Tibial nerve (tissue), 4 donors: ENCODE measurements around the gene PPM1H. TPM values are rescaled to one million over a fixed set of nuclear protein-coding genes. Genes with fewer than 3 reads are reported as not detected.

Experiments
- DNase-seq, 2 donors: peaks; one replicate each; pipeline ENCODE4 v3.0.0-alpha.2; 2019; ENCODE audit warnings: low spot score in 2 of 2
- H3K27ac ChIP-seq, 4 donors: fragments of 200-600 bp; sonication (generic) in 3 of 4; one replicate each; pipeline ENCODE4 v1.5.1; 2017 to 2019; ENCODE audit warnings: mild to moderate bottlenecking in 1 of 4
- H3K27me3 ChIP-seq, 2 donors: fragments of 200-600 bp; sonication (generic) in 1 of 2; one replicate each; pipeline versions ENCODE4 v1.5.1 to v1.6.0; 2017 to 2019
- H3K36me3 ChIP-seq, 3 donors: fragments of 200-600 bp; sonication (generic); one replicate each; pipeline ENCODE4 v1.5.1; 2018 to 2019
- H3K4me1 ChIP-seq, 4 donors: fragments of 200-600 bp; sonication (generic) in 3 of 4; one replicate each; pipeline ENCODE4 v1.5.1; 2017 to 2019
- H3K4me3 ChIP-seq, 4 donors: fragments of 200-600 bp; sonication (generic) in 3 of 4; one replicate each; pipeline ENCODE4 v1.5.1; 2017 to 2019; ENCODE audit warnings: mild to moderate bottlenecking in 1 of 4, moderate library complexity in 1 of 4
- H3K9me3 ChIP-seq, 4 donors: fragments of 200-600 bp; sonication (generic) in 3 of 4; one replicate each; pipeline ENCODE4 v1.5.1; 2017 to 2019
- CTCF ChIP-seq, 5 experiments: fragments of 200-600 bp in 3 of 5; fragments of 450-650 bp in 2 of 5; sonication (generic) in 3 of 5; IDR thresholded peaks; one replicate each; pipeline ENCODE4 v1.5.1; 2016 to 2019; ENCODE audit warnings: antibody characterized with exemption in 5 of 5, mild to moderate bottlenecking in 3 of 5, moderate library complexity in 2 of 5
- EP300 ChIP-seq, 2 donors: sonication (generic); formaldehyde crosslinking; IDR thresholded peaks; one replicate each; pipeline ENCODE4 v1.6.1; 2017; ENCODE audit warnings: antibody characterized with exemption in 2 of 2, mild to moderate bottlenecking in 1 of 2
- POLR2A ChIP-seq, 2 donors: fragments of 450-650 bp; IDR thresholded peaks; one replicate each; pipeline ENCODE4 v1.6.1; 2017; ENCODE audit warnings: antibody characterized with exemption in 2 of 2, mild to moderate bottlenecking in 2 of 2, moderate library complexity in 2 of 2
- WGBS, 2 donors: methylation state at CpG; one replicate each; pipeline ENCODE4 v1.1.5; 2018; 5-methylcytosine and 5-hydroxymethylcytosine counted together
- small RNA-seq: library from RNA; depleted of rRNA; stranded (forward); fragments of <200 nt; gene quantifications from one replicate; pipeline ENCODE3, GENCODE V24; 2016
- total RNA-seq, 4 donors: library from RNA; depleted of rRNA; stranded (reverse); fragments of >200 nt; gene quantifications; one replicate each; pipeline ENCODE4 v1.1.0, GENCODE V29; 2016

PPM1H gene
- total RNA-seq, 4 donors from 2014 or later, result 0.78 to 2.6 (median 1.3) TPM

- DNase-seq, result no peak
- TF ChIP-seq EP300 (IDR thresholded peaks at IDR 0.05) (no peak), POLR2A (IDR thresholded peaks at IDR 0.05) (no peak), CTCF (IDR thresholded peaks at IDR 0.05) (no peak)
- no peaks in the 10 kb centered on the region for H3K9me3 ChIP-seq
- no peak overlapping the region for H3K4me3 ChIP-seq
- H3K36me3 ChIP-seq, result no peaks in the 10 kb centered on the region
- peaks cover 0 to 15% (median 8%) of the 10 kb centered on the region in 4 donors for H3K4me1 ChIP-seq
- H3K27ac ChIP-seq, result no peak overlapping the region
- H3K27me3 ChIP-seq, result no peaks in the 10 kb centered on the region
- WGBS, 2 donors, result 85% methylated on average over 5 of the region's 5 CpGs
These were observed 335.0 kb downstream of the PPM1H start for GRCh38 chr12:62599854-62600437.

- Histone ChIP-seq H3K27ac (no peak overlapping the region), H3K4me1 (peaks cover 0 to 9% (median 3%) of the 10 kb centered on the region in 4 donors), H3K36me3 (no peaks in the 10 kb centered on the region), H3K9me3 (no peaks in the 10 kb centered on the region), H3K27me3 (no peaks in the 10 kb centered on the region), H3K4me3 (no peak overlapping the region)
- 91 to 94% methylated on average over 3 of the region's 3 CpGs for WGBS, 2 donors
- no peak for DNase-seq
- no peak for TF ChIP-seq EP300 (IDR thresholded peaks at IDR 0.05)
- no peak for TF ChIP-seq CTCF (IDR thresholded peaks at IDR 0.05)
These were observed 336.1 kb downstream of the PPM1H start for GRCh38 chr12:62598846-62599245.

DNA sequence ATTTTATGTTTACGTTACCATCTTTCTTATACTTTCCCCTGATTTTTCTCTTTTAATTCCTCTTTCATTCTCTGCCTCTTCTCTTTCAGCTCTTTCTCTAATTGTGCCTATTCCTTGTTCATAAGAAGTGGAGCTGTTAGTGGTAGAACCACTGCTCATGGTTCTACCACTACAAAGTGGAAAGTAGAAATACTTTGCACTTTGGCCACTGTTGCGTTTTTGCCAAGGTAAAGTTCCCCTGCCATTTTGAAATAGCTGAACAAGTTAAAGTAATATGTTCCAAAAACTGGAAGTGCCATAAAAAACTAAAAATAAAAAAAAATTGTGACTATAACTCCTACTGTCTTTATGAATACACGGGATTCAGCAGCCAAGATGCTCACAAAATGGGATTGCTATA, 337.7 kb downstream of the PPM1H start:
- Histone ChIP-seq H3K4me3 (no peak overlapping the region), H3K4me1 (peaks cover 0 to 9% (median 3%) of the 10 kb centered on the region in 4 donors), H3K27ac (no peak overlapping the region), H3K36me3 (peaks cover 0 to 6% (median 0%) of the 10 kb centered on the region in 3 donors), H3K9me3 (no peaks in the 10 kb centered on the region), H3K27me3 (no peaks in the 10 kb centered on the region)
- DNase-seq, result no peak
- TF ChIP-seq POLR2A (IDR thresholded peaks at IDR 0.05), result no peak
- no peak for TF ChIP-seq CTCF (IDR thresholded peaks at IDR 0.05)
- TF ChIP-seq EP300 (IDR thresholded peaks at IDR 0.05), result no peak
- 94 to 95% methylated on average over 3 of the region's 3 CpGs for WGBS, 2 donors

Small RNA genes lying within 50 kb of the gene (small RNA-seq; reads per million reads assigned to genes)
- gene MIRLET7I (2,002 reads per million, percentile 99 among the genes with 10 or more reads in this experiment), gene RF00019 (not detected), gene RNU1-83P (not detected)

Other genes starting within 250 kb of the PPM1H start
- gene AVPR1A, start 216.1 kb upstream of the PPM1H start, total RNA-seq, result 1 to 10 TPM; 4.8 to 8.6 (median 6.2) TPM